Measurements from ENCODE around the gene VAT1L. TPM values are rescaled to one million over a fixed set of nuclear protein-coding genes. Genes with fewer than 3 reads are reported as not detected.

The VAT1L gene
- total and polyA plus RNA-seq, 12 donors, result 18.1 to 103 (median 38.2) TPM

GRCh38 chr16:77960766-77961165 is 172.4 kb downstream of the VAT1L start:
- 63 to 78% (median 71%) methylated on average over 5 of the region's 5 CpGs for WGBS, 4 donors
- Histone ChIP-seq H3K4me1 (replicated peaks in 1 of 2) (no peaks in the 10 kb centered on the region), H3K27me3 (no peaks in the 10 kb centered on the region), H3K4me3 (no peak overlapping the region), H3K27ac (no peak overlapping the region), H3K9me3 (replicated peaks in 1 of 3) (no peaks in the 10 kb centered on the region), H3K36me3 (replicated peaks in 1 of 2) (no peaks in the 10 kb centered on the region)
- DNase-seq, result no peak
- intact Hi-C loops (cut with DNase I), result no loop called here
- no peak for TF ChIP-seq CTCF (IDR thresholded peaks at IDR 0.05)
- no peak for TF ChIP-seq POLR2A (IDR thresholded peaks at IDR 0.05)

DNA sequence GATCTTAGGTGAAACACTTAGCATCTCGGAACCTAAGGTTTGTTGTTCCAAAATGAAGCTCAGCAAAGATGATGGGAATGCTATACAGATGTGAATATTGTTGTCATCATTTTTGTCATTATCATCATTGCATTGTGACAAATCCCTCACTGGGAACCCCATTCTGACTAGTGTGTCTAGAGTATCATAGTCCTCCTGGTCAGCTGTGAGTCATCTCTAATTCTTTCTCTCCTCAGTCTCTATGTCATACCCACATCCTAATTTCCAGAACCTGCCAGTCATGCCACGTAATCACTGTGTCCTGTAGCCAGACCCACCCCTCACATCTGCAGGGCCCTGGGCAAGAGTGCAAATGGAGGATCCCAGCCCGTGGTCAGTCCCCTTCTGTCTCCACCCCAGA is 173.4 kb downstream of the VAT1L start:
- no peak overlapping the region for H3K4me3 ChIP-seq
- no peak overlapping the region for H3K27ac ChIP-seq
- no peaks in the 10 kb centered on the region for H3K27me3 ChIP-seq
- H3K36me3 ChIP-seq (replicated peaks in 1 of 2), result no peaks in the 10 kb centered on the region
- intact Hi-C loops (cut with DNase I), result no loop called here
- H3K4me1 ChIP-seq (replicated peaks in 1 of 2), result no peaks in the 10 kb centered on the region
- TF ChIP-seq POLR2A (IDR thresholded peaks at IDR 0.05) (no peak), CTCF (IDR thresholded peaks at IDR 0.05) (no peak)
- 85 to 94% (median 89%) methylated on average over 3 of the region's 3 CpGs for WGBS, 4 donors
- no peaks in the 10 kb centered on the region for H3K9me3 ChIP-seq (replicated peaks in 1 of 3)
- DNase-seq, result no peak

DNA sequence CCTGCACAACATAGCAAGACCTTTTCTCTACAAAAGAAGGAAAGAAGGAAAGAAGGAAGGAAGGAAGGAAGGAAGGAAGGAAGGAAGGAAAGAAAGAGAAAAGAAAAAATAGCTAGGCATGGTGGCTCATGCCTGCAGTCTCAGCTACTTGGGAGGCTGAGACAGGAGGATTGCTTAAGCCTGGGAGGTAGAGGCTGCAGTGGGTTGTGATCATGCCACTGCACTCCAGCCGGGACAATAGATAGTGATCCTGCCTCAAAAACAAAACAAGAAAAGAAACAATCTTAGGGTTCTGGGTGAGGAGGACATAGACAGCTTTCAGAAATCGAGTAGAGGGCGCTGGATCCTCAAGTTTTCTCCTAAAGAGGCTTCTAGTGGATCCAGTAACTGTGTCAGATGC is 174.3 kb downstream of the VAT1L start:
- Histone ChIP-seq H3K36me3 (replicated peaks in 1 of 2) (no peaks in the 10 kb centered on the region), H3K27me3 (no peaks in the 10 kb centered on the region), H3K4me1 (replicated peaks in 1 of 2) (no peaks in the 10 kb centered on the region), H3K4me3 (no peak overlapping the region), H3K27ac (no peak overlapping the region), H3K9me3 (replicated peaks in 1 of 3) (no peaks in the 10 kb centered on the region)
- DNase-seq, result no peak
- 89 to 92% (median 91%) methylated on average over 3 of the region's 3 CpGs for WGBS, 4 donors
- intact Hi-C loops (cut with DNase I), result no loop called here
- TF ChIP-seq POLR2A (IDR thresholded peaks at IDR 0.05), result no peak
- no peak for TF ChIP-seq CTCF (IDR thresholded peaks at IDR 0.05)

GRCh38 chr16:77963185-77964044 is 175.1 kb downstream of the VAT1L start:
- Histone ChIP-seq H3K27me3 (no peaks in the 10 kb centered on the region), H3K36me3 (replicated peaks in 1 of 2) (no peaks in the 10 kb centered on the region), H3K4me1 (replicated peaks in 1 of 2) (no peaks in the 10 kb centered on the region), H3K9me3 (replicated peaks in 1 of 3) (no peaks in the 10 kb centered on the region), H3K27ac (no peak overlapping the region), H3K4me3 (no peak overlapping the region)
- TF ChIP-seq CTCF (IDR thresholded peaks at IDR 0.05), result no peak
- intact Hi-C loops (cut with DNase I), result no loop called here
- DNase-seq, result no peak
- WGBS, 4 donors, result 59 to 64% (median 60%) methylated on average over 16 of the region's 16 CpGs

All from adrenal gland (tissue), 12 donors.